Hepatocyte (in vitro differentiated cells): ENCODE data around the gene TOGARAM2. TPM values are rescaled to one million over a fixed set of nuclear protein-coding genes. Genes with fewer than 3 reads are reported as not detected.

Experiments used
- DNase-seq: peaks from one replicate; pipeline ENCODE4 v3.0.0-alpha.2; 2016; ENCODE audit warnings: low spot score
- H2AFZ ChIP-seq: fragments of 200-600 bp; sonication (generic); 2 replicates; pipeline ENCODE4 v1.6.0; 2016; ENCODE audit warnings: antibody characterized with exemption, mild to moderate bottlenecking
- H3K27ac ChIP-seq: fragments of 200-600 bp; sonication (generic); 2 replicates; pipeline ENCODE4 v1.5.1; 2016; ENCODE audit warnings: mild to moderate bottlenecking
- H3K27me3 ChIP-seq: fragments of 200-600 bp; sonication (generic); 2 replicates; pipeline ENCODE4 v1.6.1; 2016
- H3K36me3 ChIP-seq: fragments of 200-600 bp; sonication (generic); replicated peaks from 2 replicates; pipeline ENCODE4 v1.5.1; 2016; ENCODE audit warnings: low read depth; ENCODE audit not compliant: insufficient read depth
- H3K4me1 ChIP-seq: fragments of 200-600 bp; sonication (generic); 2 replicates; pipeline ENCODE4 v1.5.1; 2016; ENCODE audit warnings: mild to moderate bottlenecking, moderate library complexity; ENCODE audit not compliant: insufficient read depth
- H3K4me2 ChIP-seq: fragments of 200-600 bp; sonication (generic); 2 replicates; pipeline ENCODE4 v1.6.0; 2016
- H3K4me3 ChIP-seq: fragments of 200-600 bp; sonication (generic); 2 replicates; pipeline ENCODE4 v1.5.1; 2016; ENCODE audit warnings: mild to moderate bottlenecking
- H3K79me2 ChIP-seq: fragments of 200-600 bp; sonication (generic); 2 replicates; pipeline ENCODE4 v1.6.0; 2017; ENCODE audit warnings: mild to moderate bottlenecking
- H3K9me2 ChIP-seq: fragments of 200-600 bp; sonication (generic); replicated peaks from 2 replicates; pipeline ENCODE4 v1.6.0; 2017; ENCODE audit warnings: mild to moderate bottlenecking; ENCODE audit not compliant: insufficient read depth
- H3K9me3 ChIP-seq: fragments of 200-600 bp; sonication (generic); 2 replicates; pipeline ENCODE4 v1.5.1; 2016; ENCODE audit warnings: low read depth, mild to moderate bottlenecking
- H4K20me1 ChIP-seq: fragments of 200-600 bp; sonication (generic); 2 replicates; pipeline ENCODE4 v1.6.0; 2016; ENCODE audit warnings: mild to moderate bottlenecking; ENCODE audit not compliant: insufficient read depth, poor library complexity, severe bottlenecking
- CTCF ChIP-seq: fragments of 200-600 bp; sonication (generic); IDR thresholded peaks from 2 replicates; pipeline ENCODE4 v1.5.1; 2016; ENCODE audit warnings: antibody characterized with exemption, mild to moderate bottlenecking; ENCODE audit not compliant: poor library complexity
- EZH2 ChIP-seq: fragments of 200-600 bp; sonication (generic); IDR thresholded peaks from 2 replicates; pipeline ENCODE4 v1.6.1; 2016; ENCODE audit warnings: antibody characterized with exemption, mild to moderate bottlenecking, borderline replicate concordance
- EZH2phosphoT487 ChIP-seq: fragments of 200-600 bp; sonication (generic); IDR thresholded peaks from one replicate; pipeline ENCODE4 v1.6.1; 2018; ENCODE audit warnings: antibody characterized with exemption, mild to moderate bottlenecking, low read depth, moderate library complexity; ENCODE audit not compliant: unreplicated experiment, severe bottlenecking
- WGBS: methylation state at CpG from one replicate; pipeline ENCODE4 v1.1.6; 2016; ENCODE audit warnings: low lambda C conversion rate; ENCODE audit errors: missing lambda C conversion rate; 5-methylcytosine and 5-hydroxymethylcytosine counted together
- polyA plus RNA-seq: library from polyadenylated mRNA; unstranded; fragments of >200 nt; fragmentation: Nextera tagmentation; extraction: Ambion mirVana; gene quantifications from 2 replicates; pipeline ENCODE4 v1.2.1, GENCODE V29; 2016
- total RNA-seq: library from RNA; depleted of rRNA; stranded (reverse); fragments of >200 nt; gene quantifications from 2 replicates; pipeline ENCODE4 v1.2.3, GENCODE V29; 2014

Gene TOGARAM2
- total and polyA plus RNA-seq, 2 experiments from 2014 or later: 0.47 to 1.3 TPM

GRCh38 chr2:28950941-28951630 is 30.0 kb upstream of the TOGARAM2 start:
- Histone ChIP-seq H3K79me2 (no peaks in the 10 kb centered on the region), H4K20me1 (no peaks in the 10 kb centered on the region), H3K4me2 (no peak overlapping the region), H3K36me3 (no peaks in the 10 kb centered on the region), H3K27ac (peak overlapping the region; percentile 74), H3K9me3 (no peaks in the 10 kb centered on the region), H3K4me1 (peaks cover 9% of the 10 kb centered on the region), H3K27me3 (no peaks in the 10 kb centered on the region), H3K9me2 (no peaks in the 10 kb centered on the region), H3K4me3 (no peak overlapping the region), H2AFZ (no peak overlapping the region)
- no peak for DNase-seq
- 95% methylated on average over 12 of the region's 12 CpGs for WGBS
- TF ChIP-seq EZH2: no peak
- no peak for TF ChIP-seq EZH2phosphoT487

GRCh38 chr2:28951910-28952835 is 28.9 kb upstream of the TOGARAM2 start:
- H4K20me1 ChIP-seq: no peaks in the 10 kb centered on the region
- peak overlapping the region; percentile 21 for H3K4me2 ChIP-seq
- H3K4me1 ChIP-seq: peaks cover 9% of the 10 kb centered on the region
- no peaks in the 10 kb centered on the region for H3K79me2 ChIP-seq
- H3K36me3 ChIP-seq: no peaks in the 10 kb centered on the region
- H2AFZ ChIP-seq: no peak overlapping the region
- DNase-seq: peak; percentile 37
- no peaks in the 10 kb centered on the region for H3K9me3 ChIP-seq
- no peaks in the 10 kb centered on the region for H3K9me2 ChIP-seq
- no peaks in the 10 kb centered on the region for H3K27me3 ChIP-seq
- H3K4me3 ChIP-seq: no peak overlapping the region
- peak overlapping the region; percentile 74 for H3K27ac ChIP-seq
- WGBS: 67% methylated on average over 13 of the region's 13 CpGs
- TF ChIP-seq CTCF: no peak
- no peak for TF ChIP-seq EZH2phosphoT487
- TF ChIP-seq EZH2: no peak

GRCh38 chr2:28952836-28953211 is 28.3 kb upstream of the TOGARAM2 start:
- no peaks in the 10 kb centered on the region for H4K20me1 ChIP-seq
- no peak overlapping the region for H2AFZ ChIP-seq
- H3K9me2 ChIP-seq: no peaks in the 10 kb centered on the region
- H3K9me3 ChIP-seq: no peaks in the 10 kb centered on the region
- peak; percentile 16 for DNase-seq
- no peaks in the 10 kb centered on the region for H3K36me3 ChIP-seq
- 56% methylated on average over 6 of the region's 6 CpGs for WGBS
- H3K79me2 ChIP-seq: no peaks in the 10 kb centered on the region
- peaks cover 9% of the 10 kb centered on the region for H3K4me1 ChIP-seq
- H3K4me2 ChIP-seq: no peak overlapping the region
- H3K27me3 ChIP-seq: no peaks in the 10 kb centered on the region
- no peak overlapping the region for H3K4me3 ChIP-seq
- H3K27ac ChIP-seq: peak overlapping the region; percentile 74
- TF ChIP-seq EZH2phosphoT487 (no peak), EZH2 (no peak), CTCF (peak; percentile 27)

GRCh38 chr2:28955467-28955866 is 25.6 kb upstream of the TOGARAM2 start:
- no peaks in the 10 kb centered on the region for H3K27me3 ChIP-seq
- H3K79me2 ChIP-seq: no peaks in the 10 kb centered on the region
- DNase-seq: no peak
- H3K9me3 ChIP-seq: no peaks in the 10 kb centered on the region
- no peaks in the 10 kb centered on the region for H3K9me2 ChIP-seq
- no peak overlapping the region for H2AFZ ChIP-seq
- H3K36me3 ChIP-seq: no peaks in the 10 kb centered on the region
- no peak overlapping the region for H3K4me3 ChIP-seq
- no peak overlapping the region for H3K27ac ChIP-seq
- peaks cover 9% of the 10 kb centered on the region for H3K4me1 ChIP-seq
- TF ChIP-seq EZH2 (no peak), CTCF (no peak), EZH2phosphoT487 (no peak)
- 53% methylated on average over 5 of the region's 5 CpGs for WGBS
- H3K4me2 ChIP-seq: no peak overlapping the region
- H4K20me1 ChIP-seq: no peaks in the 10 kb centered on the region
